ENCODE results near the gene LYPD6B.

The LYPD6B gene

DNA sequence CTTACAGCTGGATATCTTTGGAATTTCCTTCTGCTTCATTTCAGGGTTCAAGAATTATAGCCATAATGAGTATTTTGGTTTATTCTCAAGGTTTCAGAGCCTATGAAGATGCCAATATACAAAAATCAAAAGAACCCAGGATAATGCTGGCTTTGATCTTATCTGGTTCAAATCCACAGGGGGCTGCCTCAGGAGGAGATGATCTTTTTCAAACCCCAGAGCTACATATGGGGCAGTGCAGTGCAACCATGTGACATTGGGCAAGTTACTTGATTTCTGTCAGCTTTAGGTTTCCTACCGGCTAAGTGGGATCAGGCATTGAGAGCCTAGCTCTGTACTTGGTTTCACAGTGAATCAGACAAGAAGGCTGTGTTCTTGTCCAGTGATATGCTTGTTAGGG lies 23.0 kb upstream of the LYPD6B start:
- DNase-seq: no peak

DNA sequence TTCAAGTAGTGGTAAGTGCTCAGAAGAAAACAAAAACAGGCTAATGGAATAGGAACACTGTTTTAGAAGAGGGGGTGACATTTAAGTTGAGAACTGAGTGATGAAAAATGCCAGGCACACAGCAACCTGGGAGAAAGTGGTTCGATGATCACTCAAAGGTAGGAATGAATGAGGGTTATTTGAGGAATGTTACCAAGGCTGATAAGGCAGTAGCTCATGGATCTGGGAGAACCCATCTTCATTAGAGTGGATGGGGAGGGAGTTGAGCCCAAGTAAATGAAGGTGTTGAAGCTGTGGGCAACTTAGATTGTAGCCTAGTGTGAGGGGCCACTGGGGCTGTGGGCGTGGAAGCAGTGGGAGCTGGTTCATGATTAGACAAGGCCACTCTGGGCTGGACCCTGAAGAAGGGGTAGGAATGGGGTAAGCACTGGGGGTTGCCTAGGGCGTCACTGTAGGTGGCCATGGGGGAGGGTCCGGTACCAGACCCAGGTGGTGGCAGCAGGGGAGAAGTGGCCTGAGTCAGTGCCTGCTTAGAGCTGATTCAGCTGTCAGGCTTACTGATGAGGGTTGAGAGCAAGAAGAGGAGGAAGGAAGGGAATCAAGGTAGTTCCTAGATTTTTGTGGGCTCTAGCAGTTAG lies 22.5 kb upstream of the LYPD6B start:
- no peak for DNase-seq

DNA sequence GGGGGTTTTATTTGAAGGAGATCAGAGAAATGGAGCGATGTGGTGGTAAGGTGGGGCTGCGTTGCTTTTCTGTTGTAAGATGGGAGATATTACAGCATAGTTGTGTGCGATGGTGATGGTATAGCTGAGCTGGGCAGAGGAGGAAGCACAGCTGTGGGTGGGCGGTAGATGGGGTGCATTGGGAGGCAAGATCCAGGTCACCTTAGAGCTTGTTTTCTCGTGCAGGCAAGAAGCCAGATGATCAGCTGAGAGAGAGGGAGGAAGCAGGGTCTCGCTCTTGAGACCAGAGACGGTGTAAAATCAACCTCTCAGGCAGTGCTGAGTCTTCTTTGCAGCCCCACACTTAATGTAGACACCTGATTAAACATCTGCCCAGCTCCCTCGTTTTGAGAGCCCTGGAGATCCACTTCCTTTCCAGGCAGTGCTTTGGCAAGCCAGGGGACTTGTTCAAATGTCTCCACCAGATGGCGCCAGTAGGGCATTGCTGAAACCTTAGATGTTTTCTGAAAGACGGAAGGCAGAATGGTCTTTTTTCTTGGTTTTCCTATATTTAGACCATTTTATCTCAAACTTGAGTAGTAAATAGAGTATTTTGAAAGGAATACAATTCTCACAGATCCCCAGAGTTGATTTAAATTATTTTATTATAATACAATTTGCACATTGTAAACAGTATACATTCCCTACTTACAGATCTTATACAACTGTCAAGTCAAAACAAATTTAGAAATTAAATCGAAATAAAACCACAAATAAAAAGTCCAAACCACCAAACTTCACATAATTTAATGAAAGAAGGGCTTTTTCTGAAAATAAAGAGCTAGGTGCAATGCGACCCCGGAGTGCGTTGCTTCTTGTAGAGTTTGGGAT lies 21.1 kb upstream of the LYPD6B start:
- peak; percentile 56 for DNase-seq

DNA sequence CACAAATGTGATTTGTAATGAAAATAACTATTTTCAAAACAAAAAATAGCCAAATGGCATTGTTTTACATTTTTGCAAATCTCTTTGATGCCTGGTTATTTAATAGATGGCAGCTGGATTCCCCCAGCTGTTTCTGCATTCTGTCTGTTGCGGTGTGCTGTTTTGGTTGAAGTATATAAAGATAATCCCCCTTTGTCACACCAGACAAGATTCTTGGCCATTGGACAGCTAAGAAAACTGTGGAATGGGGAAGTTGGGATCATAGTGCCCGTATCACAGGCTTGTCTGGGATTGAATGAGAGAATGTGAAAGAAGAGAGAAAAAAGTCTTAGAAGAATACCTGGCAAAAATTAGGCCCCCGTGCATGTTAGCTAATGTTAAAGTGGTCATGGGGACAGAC lies 19.5 kb upstream of the LYPD6B start:
- no peak for DNase-seq

DNA sequence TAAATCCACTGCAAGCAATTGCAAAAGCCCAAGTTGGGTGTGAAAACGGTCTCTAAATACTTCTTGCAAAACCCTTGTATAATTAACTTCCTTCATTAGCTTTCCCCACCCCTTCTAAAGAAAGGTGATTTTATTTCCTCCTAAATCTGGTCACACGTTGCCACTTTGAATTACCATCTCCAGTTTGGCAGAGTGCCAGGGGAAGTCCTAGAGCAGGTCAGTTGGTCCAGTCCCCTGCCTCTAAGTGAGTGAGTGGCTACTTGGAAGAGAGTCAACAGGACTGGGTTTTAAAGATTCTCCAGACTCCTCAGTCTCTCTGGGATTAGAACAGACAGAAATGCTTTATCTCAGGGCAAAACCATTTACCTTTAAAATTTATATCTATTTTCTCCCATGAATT lies 18.7 kb upstream of the LYPD6B start:
- DNase-seq: no peak

DNA sequence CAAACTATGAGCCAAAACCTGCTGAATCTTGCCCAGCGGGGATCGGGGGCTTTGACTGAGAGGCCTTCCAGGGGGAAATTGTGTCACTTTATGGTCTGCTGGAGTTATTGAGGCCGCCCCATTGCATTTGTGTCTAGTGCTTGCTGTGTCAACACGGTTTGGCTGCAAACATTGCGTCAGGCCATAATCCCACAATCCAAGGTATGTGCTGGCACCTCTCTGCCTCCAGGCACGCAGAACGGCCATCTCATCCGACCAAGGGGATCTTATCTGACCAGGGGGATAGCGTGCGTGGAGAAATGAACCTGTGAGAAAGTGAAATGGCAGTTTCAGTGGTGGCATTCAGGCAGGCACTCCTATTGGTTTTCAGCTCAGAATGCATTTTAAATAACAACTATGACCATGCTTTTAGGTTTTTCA lies 18.1 kb upstream of the LYPD6B start:
- DNase-seq: no peak

DNA sequence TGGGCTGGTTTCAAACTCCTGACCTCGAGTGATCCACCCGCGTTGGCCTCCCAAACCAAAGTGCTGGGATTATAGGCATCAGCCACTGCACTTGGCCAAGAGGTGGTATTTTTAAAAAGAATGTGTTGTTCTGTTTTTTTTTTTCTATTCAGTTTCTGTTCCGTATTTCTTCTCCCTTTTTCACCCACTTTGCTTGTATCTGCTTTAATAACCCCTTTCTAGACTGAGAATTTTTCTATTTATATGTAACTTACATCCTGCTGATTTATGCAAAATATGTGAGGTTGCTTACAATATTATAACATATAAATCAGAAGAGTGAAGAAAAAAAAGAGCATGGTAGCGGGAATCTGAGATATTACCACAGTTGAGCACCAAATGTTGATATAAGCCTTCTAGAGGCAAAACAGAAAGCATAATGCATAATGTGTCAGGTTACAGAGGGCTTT lies 17.2 kb upstream of the LYPD6B start:
- no peak for DNase-seq

DNA sequence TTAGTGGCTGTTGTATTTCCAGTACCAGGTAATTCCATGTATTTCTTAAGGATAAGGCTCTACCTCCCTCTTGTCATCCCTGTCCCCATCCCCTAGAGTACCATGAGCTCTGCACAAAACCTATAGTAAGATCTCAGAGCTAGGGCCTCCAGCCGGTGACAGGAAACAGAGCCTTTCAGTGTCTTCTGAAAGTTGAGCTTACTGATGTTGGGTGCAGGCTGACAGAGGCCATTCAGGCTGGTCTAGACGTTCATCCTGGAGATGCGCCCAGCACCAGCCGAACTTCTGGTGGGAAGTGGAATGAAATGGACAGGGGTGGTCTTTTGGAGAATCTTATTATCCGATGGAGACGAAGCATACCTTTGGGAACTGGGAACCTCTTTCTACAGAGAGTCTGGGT lies 16.7 kb upstream of the LYPD6B start:
- DNase-seq: no peak

DNA sequence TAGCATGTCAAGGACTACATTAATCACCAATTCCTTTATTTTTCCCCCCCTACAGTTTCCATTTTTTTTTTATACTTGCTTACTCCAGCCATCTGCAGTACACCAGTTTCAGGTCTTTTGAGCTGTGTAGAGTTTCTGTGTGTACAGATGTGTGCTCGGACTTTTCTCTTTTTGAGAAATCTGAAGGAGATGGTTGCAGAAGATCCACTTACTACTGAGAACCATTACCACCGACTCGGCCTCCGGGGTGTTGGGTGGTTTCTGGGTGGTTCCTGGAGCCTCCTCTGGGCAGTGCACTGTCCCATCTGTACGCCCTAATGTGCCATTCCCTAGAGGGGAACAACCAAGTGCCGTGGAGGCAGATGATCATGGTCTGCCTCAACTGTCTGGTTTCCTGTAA lies 15.4 kb upstream of the LYPD6B start:
- no peak for DNase-seq

DNA sequence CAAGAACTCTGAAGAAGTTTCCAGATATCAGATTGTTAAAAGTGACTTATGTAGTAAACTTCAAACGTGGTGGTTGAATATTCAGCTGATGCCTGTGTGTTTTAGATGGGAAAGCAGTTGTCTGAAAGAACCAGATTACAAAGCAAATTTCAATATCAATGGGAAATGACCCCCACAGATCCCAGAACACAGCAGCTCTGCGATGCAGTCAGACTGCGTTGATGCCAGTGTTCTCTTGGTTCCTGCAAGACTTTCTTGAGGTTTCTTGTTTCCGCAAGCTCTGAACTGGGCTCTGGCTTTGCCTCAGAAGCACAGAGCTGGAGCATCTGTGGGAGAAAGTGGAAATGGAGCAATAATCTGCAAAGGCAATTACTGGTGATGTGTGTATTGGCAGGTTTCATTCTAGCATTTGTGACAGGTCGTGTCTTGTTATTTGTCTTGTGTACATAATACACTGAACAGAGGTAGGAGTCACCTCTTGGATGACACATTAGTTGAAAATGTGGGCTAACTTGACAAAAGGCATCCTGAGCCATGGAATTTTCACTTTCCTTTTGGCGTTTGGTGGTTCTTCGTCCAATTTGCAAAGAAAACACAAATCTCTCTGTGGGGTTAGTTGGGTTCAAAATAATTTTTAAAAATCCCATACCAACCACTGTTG lies 10.8 kb upstream of the LYPD6B start:
- DNase-seq: no peak

DNA sequence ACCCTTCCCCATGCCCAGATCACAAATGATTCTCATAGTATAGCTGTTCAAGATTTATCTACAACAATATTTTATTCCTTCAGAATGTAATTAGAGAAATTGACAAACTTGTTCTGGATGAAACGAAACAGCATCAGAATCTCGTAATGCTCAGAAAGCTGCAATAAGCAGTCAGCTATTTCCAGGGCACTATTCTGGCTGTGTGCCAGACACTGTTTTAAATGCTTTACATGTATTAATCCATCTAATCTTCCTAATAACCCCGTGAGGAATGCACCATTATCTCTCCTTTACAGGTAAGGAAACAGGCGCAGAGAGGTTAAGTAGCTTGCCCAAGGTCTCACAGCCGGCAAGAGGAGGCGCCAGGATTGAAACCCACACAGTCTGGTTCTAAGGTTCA lies 10.1 kb upstream of the LYPD6B start:
- DNase-seq: no peak

DNA sequence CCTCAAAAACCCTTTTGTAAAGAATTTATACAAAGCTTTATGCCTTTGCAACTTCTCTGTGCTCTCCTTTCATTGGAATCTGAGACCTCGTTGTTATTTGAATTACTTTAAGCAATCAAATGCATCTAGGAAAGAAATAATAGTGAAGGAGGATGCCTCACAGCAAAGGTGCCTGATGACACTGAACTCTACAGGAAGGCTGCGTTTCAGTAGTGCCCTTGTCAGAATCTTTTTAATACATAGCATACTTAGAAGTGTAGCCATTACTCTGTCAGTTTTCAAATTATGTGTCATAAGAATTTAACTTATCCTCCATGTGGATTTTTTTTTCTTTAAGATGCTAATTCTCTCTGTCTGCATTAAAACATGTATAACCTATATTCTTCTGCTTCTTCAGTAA lies 9.6 kb upstream of the LYPD6B start:
- no peak for DNase-seq

DNA sequence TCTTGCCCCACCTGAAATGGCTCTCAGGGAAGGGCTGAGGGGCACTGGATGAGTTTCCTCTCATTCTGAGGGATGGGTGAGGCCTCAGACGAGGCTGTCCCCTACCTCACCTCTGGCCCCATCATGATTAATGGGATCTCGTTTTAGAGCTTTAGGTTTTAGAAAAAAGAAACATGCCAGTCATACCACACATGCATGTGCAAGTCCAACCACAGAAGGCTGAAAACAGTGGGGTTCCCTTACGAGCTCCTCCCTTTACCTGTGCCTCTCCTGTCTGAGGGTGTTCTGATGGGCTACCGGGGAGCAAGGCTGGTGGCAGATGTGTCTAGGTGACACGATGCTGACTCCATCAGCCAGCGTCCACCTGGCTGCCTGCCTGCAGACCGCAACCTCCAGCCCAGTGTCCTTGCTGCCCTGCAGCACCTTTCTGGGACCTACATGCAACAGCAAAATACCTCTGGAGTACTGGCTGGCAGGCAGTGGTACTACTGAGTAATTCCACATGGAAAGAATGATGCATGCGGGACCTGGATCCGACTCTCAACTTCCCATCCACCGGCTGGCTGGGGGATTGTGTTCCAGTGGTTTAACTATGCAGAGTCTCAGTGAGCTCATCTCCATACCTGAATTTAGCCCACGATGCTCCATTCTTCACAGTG lies 9.1 kb upstream of the LYPD6B start:
- no peak for DNase-seq

DNA sequence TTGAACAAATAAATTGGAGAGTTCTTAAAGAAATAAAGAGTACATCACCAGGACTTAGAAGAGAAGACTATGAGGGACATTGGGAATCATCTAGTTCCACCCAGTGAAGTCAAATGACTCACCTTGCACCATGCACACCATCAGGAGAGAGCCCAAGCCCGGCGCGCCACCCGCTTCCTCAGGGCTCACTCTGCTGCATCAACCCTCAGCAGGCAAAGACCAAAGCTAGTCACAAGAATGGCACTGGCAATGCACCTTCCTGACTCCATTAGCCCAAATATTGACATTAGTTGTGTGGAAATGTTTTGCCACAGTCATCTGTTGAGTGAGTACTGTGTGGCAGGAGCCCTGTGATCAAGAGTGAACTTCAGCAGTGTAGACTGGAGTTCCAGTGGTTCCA lies 7.1 kb upstream of the LYPD6B start:
- no peak for DNase-seq

DNA sequence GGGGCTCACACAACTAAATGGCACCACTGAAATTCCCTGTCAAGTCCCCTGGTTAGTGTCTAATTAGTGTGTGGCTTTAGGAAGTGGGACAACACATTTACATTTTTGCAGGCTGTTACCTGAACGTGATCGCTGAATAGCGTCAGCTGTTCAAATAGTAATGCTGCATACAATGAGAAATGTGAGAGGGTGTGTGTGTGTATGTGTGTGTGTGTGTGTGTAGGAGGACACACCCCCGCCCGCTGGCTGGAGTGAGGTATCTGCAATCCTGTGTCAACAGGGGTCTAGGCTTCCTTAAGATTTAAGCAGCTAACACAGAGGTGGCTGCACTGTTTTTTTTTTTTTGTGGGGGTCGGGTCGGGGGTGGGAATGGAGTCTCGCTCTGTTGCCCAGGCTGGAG lies 4.8 kb upstream of the LYPD6B start:
- no peak for DNase-seq

DNA sequence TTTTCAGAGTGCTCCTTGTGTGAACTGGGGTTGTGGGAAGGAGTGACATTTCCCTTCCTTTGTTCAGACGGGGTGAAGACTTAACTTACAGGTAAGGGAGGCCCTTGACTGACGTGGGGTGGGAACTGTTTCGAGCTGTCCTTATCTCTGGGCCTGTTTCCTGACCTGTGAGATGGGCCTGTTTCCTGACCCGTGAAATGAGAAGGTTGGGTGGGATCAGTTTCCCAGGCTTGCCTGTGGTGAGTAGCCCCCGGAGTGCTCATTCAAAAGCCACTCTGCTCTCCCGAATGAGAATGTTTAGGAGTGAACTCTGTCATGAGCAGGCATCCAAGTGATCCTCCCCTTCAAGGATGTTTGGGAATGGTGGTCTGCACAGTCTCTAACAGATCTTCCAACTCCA lies 4.1 kb upstream of the LYPD6B start:
- no peak for DNase-seq

DNA sequence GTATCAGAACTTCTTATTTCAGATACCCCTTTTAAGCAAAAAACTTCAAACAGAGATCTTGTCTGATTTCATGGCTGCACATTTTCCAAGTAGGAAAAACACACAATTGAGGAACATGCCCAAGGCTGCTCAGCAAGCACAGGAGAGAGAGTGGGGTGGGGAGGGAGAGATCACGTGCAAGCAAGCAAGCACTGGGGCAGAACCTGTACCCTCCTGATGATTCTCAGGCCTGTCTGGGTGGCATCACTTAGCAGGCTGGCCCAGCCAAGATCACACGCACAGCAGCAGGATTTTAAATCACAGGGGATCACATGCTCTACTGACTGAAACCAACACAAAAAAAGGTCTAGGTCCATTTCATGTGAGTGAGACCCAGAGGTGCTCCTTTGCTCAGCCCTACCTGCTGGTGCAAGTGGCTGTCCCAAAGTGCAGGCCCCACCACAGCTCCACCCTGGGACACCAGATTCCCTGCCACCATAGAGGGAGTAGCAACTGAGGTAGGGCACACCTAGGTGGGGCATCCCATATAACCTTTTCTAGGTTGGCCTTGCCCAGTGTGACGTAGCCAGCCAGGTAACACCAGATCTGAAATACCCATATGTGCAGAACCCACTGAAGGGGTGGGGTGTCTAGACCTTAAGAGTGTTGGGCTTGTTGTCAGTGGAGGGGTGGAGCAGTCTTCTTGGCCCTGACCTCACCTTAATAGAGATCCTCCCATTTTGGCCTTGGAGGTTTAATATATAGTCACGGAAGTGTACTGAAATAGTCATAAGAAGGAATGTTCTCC lies 1.8 kb upstream of the LYPD6B start:
- DNase-seq: no peak

DNA sequence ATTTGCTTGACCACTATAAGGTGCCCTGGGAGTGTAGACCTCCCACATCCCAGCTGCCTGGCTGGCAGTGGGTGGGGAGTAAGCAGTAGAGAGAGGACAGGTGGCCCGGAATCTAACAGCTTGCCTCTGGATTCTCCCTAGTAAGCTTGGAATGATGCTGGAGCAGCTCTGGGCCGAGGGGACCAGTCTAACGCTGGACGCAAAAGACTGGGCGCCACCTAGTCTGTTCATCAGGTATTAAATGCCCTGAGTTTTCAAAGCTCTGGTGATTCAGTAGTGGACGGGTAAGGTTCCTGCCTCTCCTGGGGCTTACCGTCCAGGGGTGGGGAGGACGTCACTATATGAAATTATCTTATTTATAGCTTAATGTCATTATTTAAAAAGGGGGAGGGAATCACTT lies 648 bp upstream of the LYPD6B start:
- no peak for DNase-seq

DNA sequence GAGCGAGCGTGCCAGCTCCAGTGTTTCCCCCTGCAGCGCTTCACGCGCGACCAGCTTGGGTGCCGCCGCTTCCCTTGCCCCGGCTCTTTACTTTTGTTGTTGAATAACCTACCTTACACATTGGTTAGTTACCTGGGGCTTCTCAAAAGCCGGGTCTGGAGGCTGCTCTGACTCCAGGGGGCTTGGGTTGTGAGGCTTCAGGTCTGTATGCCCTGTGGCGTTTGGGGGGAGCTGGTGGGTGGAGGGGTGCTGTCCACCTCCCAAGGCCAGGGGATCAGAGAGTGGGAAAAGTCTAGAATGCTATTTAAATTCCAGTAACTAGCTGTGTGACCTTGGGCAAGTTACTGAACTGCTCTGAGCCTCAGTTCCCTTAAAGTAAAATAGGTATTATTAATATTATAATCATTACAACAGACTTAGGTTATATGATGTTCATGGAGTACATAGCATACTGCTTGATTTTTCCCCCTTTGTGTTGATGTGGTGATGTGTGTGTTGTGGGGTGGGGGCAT lies 770 bp downstream of the LYPD6B start:
- no peak for DNase-seq

DNA sequence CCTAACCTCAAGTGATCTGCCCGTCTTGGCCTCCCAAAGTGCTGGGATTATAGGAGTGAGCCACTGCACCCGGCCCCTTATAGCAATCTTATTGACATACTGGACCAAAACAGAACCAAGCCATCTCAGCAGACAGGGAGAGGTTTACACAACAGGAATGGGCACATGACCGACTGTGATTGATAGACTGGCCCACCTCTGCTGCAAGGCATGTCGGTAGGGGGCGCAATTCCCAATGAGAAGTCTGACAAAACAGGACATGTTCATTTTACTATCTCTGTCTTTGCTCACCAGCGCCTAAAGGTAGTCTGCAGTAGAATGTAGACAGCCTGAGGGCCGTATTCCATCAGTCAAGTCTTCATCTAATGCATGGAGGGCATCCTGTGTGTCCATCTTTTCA lies 2.0 kb downstream of the LYPD6B start:
- DNase-seq: peak; percentile 41

DNA sequence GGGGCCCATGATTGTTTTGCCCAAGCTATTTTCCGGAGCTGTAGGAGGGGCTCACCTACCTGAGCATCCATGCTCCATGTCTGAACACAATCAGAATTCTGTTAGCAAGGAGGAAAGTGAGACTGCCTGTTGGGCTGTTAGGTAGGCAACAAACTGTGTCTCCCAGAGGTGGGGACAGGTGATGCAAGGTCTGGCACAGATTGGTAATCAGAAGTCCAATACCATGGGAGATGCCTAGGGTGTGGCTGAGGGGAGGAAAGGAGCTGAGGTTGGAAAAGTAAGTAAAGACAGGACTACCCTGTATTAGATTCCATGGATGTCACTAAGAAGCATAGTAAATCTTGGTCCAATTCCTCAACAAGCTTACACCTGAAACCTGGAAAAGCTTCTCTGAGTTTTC lies 3.0 kb downstream of the LYPD6B start:
- DNase-seq: no peak

DNA sequence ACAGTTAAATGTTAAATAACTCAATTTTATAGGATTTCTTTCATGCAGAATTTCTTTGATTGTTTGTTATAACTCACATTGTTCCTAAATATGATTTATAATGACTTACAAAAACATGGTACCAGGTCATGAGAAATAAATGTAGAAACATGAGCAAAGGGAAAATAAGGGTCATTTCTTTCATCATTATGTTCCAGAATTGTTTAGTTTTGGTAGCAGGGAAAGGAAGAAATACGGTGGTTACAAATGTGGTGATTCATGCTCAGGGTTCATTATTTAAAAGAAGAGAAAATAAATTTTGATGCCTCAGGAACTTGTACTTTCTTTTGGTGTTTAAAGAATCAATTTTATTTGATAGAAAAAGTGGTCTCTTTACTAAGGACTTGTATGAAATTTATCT lies 4.4 kb downstream of the LYPD6B start:
- DNase-seq: no peak

DNA sequence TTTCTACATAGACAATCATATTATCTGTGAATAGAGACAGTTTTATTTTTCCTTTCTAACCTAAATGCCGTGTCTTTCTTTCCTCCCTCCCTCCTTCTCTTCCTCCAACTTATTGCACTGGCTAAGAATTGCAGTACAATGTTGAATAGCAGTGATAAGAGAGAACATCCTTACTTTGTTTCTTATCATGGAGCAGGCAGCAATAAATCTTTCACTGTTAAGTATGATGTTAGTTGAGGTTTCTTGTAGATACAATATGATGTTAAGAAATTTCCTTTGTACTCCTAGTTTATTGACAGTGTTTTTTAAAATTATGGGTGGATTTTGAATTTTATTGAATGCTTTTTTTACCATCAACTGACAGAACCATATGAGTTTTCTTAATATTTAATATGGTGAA lies 6.0 kb downstream of the LYPD6B start:
- no peak for DNase-seq
